ENCODE results near the gene PNCK. TPM values are rescaled to one million over a fixed set of nuclear protein-coding genes. Genes with fewer than 3 reads are reported as not detected.

PNCK gene
- total and polyA plus RNA-seq, 2 donors (not counting 1 experiment from before 2014, with no cell fraction given), result 0.33 TPM; not detected in 1

- Histone ChIP-seq H3K9me3 (ENCODE audit: control insufficient read depth, insufficient read depth, low read depth, low read length) (no peaks in the 10 kb centered on the region), H2AFZ (ENCODE audit: low read length) (no peak overlapping the region), H3K27ac (ENCODE audit: insufficient read depth, low read length) (no peak overlapping the region), H3K36me3 (ENCODE audit: control insufficient read depth, insufficient read depth, low read length) (no peaks in the 10 kb centered on the region), H3K27me3 (ENCODE audit: control insufficient read depth, insufficient read depth, low read length) (peaks cover 11% of the 10 kb centered on the region), H3K4me3 (replicated peaks in 1 of 4; ENCODE audit: control extremely low read depth in 1 of 4, insufficient read depth in 1 of 4, low read depth in 3 of 4, low read length in 4 of 4) (no peak overlapping the region), H3K79me2 (ENCODE audit: control insufficient read depth, insufficient read depth, low read length) (no peaks in the 10 kb centered on the region), H3K4me2 (ENCODE audit: extremely low read depth, insufficient read depth, low read length) (no peak overlapping the region), H3K4me1 (ENCODE audit: control insufficient read depth, extremely low read depth, insufficient read depth, low read length) (no peaks in the 10 kb centered on the region), H4K20me1 (ENCODE audit: control insufficient read depth, extremely low read depth, insufficient read depth, low read length) (no peaks in the 10 kb centered on the region), H3K9ac (ENCODE audit: insufficient read depth, low read length) (no peak overlapping the region)
- TF ChIP-seq, protein P1, sequence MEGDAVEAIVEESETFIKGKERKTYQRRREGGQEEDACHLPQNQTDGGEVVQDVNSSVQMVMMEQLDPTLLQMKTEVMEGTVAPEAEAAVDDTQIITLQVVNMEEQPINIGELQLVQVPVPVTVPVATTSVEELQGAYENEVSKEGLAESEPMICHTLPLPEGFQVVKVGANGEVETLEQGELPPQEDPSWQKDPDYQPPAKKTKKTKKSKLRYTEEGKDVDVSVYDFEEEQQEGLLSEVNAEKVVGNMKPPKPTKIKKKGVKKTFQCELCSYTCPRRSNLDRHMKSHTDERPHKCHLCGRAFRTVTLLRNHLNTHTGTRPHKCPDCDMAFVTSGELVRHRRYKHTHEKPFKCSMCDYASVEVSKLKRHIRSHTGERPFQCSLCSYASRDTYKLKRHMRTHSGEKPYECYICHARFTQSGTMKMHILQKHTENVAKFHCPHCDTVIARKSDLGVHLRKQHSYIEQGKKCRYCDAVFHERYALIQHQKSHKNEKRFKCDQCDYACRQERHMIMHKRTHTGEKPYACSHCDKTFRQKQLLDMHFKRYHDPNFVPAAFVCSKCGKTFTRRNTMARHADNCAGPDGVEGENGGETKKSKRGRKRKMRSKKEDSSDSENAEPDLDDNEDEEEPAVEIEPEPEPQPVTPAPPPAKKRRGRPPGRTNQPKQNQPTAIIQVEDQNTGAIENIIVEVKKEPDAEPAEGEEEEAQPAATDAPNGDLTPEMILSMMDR (conservative IDR thresholded peaks at IDR 0.05 in 1 of 2, IDR thresholded peaks at IDR 0.05 in 1 of 2; ENCODE audit: low read depth in 1 of 2, low read length in 2 of 2), result no peak
- no peak for TF ChIP-seq EZH2 (IDR thresholded peaks at IDR 0.05; ENCODE audit: low read length, missing control alignments)
- DNase-seq (ENCODE audit: low read depth in 2 of 2), result no peak
Observed at GRCh38 chrX:153640736-153641575, 32.7 kb downstream of the PNCK start.

GRCh38 chrX:153640045-153640686 lies 33.4 kb downstream of the PNCK start:
- no peaks in the 10 kb centered on the region for H3K79me2 ChIP-seq (ENCODE audit: control insufficient read depth, insufficient read depth, low read length)
- no peaks in the 10 kb centered on the region for H3K4me1 ChIP-seq (ENCODE audit: control insufficient read depth, extremely low read depth, insufficient read depth, low read length)
- H4K20me1 ChIP-seq (ENCODE audit: control insufficient read depth, extremely low read depth, insufficient read depth, low read length), result no peaks in the 10 kb centered on the region
- H3K4me2 ChIP-seq (ENCODE audit: extremely low read depth, insufficient read depth, low read length), result no peak overlapping the region
- H3K9ac ChIP-seq (ENCODE audit: insufficient read depth, low read length), result no peak overlapping the region
- DNase-seq (ENCODE audit: low read depth in 2 of 2), result no peak
- no peak overlapping the region for H3K4me3 ChIP-seq (replicated peaks in 1 of 4; ENCODE audit: control extremely low read depth in 1 of 4, insufficient read depth in 1 of 4, low read depth in 3 of 4, low read length in 4 of 4)
- no peaks in the 10 kb centered on the region for H3K36me3 ChIP-seq (ENCODE audit: control insufficient read depth, insufficient read depth, low read length)
- H3K27me3 ChIP-seq (ENCODE audit: control insufficient read depth, insufficient read depth, low read length), result peaks cover 12% of the 10 kb centered on the region
- no peaks in the 10 kb centered on the region for H3K9me3 ChIP-seq (ENCODE audit: control insufficient read depth, insufficient read depth, low read depth, low read length)
- TF ChIP-seq, protein P1 (conservative IDR thresholded peaks at IDR 0.05 in 1 of 2, IDR thresholded peaks at IDR 0.05 in 1 of 2; ENCODE audit: low read depth in 1 of 2, low read length in 2 of 2), result no peak
- TF ChIP-seq EZH2 (IDR thresholded peaks at IDR 0.05; ENCODE audit: low read length, missing control alignments), result no peak
- H2AFZ ChIP-seq (ENCODE audit: low read length), result no peak overlapping the region
- no peak overlapping the region for H3K27ac ChIP-seq (ENCODE audit: insufficient read depth, low read length)

GRCh38 chrX:153639177-153640044 lies 34.2 kb downstream of the PNCK start:
- H3K4me2 ChIP-seq (ENCODE audit: extremely low read depth, insufficient read depth, low read length), result no peak overlapping the region
- no peak overlapping the region for H3K9ac ChIP-seq (ENCODE audit: insufficient read depth, low read length)
- TF ChIP-seq EZH2 (IDR thresholded peaks at IDR 0.05; ENCODE audit: low read length, missing control alignments), result no peak
- TF ChIP-seq, protein P1 (conservative IDR thresholded peaks at IDR 0.05 in 1 of 2, IDR thresholded peaks at IDR 0.05 in 1 of 2; ENCODE audit: low read depth in 1 of 2, low read length in 2 of 2), result no peak
- no peaks in the 10 kb centered on the region for H3K36me3 ChIP-seq (ENCODE audit: control insufficient read depth, insufficient read depth, low read length)
- no peak overlapping the region for H3K4me3 ChIP-seq (replicated peaks in 1 of 4; ENCODE audit: control extremely low read depth in 1 of 4, insufficient read depth in 1 of 4, low read depth in 3 of 4, low read length in 4 of 4)
- H2AFZ ChIP-seq (ENCODE audit: low read length), result no peak overlapping the region
- H4K20me1 ChIP-seq (ENCODE audit: control insufficient read depth, extremely low read depth, insufficient read depth, low read length), result no peaks in the 10 kb centered on the region
- H3K9me3 ChIP-seq (ENCODE audit: control insufficient read depth, insufficient read depth, low read depth, low read length), result no peaks in the 10 kb centered on the region
- H3K79me2 ChIP-seq (ENCODE audit: control insufficient read depth, insufficient read depth, low read length), result no peaks in the 10 kb centered on the region
- no peak overlapping the region for H3K27ac ChIP-seq (ENCODE audit: insufficient read depth, low read length)
- no peak for DNase-seq (ENCODE audit: low read depth in 2 of 2)
- H3K4me1 ChIP-seq (ENCODE audit: control insufficient read depth, extremely low read depth, insufficient read depth, low read length), result no peaks in the 10 kb centered on the region
- peaks cover 12% of the 10 kb centered on the region for H3K27me3 ChIP-seq (ENCODE audit: control insufficient read depth, insufficient read depth, low read length)
